ENCODE results near the gene ZNF212. TPM values are rescaled to one million over a fixed set of nuclear protein-coding genes. Genes with fewer than 3 reads are reported as not detected.
A peak's percentile ranks its signal among the peaks of the same experiment; 100 is the strongest.

The ZNF212 gene
- 5.1 TPM for total RNA-seq
- long read RNA-seq, transcript ZNF212-201 (5 exons, 2,810 nt), result major isoform, 9 of 12 reads
- long read RNA-seq, partial matches to known transcripts, result 2 of 12 reads
- long read RNA-seq, other reads (novel, unspliced or antisense), result 1 of 12 reads

GRCh38 chr7:149239345-149240143, at the start of gene ZNF212:
ZNF212 (plus strand) TSS chr7:149239651; CDS start chr7:149239779, 128 bp downstream.
- peak; percentile 96 for DNase-seq (ENCODE audit: low spot score)

- peak; percentile 14 for DNase-seq (ENCODE audit: low spot score)
These were observed 47.6 kb upstream of the ZNF212 start for GRCh38 chr7:149191851-149192250.

- DNase-seq (ENCODE audit: low spot score), result no peak
These were observed 44.7 kb upstream of the ZNF212 start for GRCh38 chr7:149194799-149195179.

- peak; percentile 94 for DNase-seq (ENCODE audit: low spot score)
These were observed 44.0 kb upstream of the ZNF212 start, which contains the start of gene ZNF282 for GRCh38 chr7:149195180-149196150. ZNF282 (plus strand) TSS chr7:149195546; CDS start chr7:149195590, 44 bp downstream.

- no peak for DNase-seq (ENCODE audit: low spot score)
These were observed 43.2 kb upstream of the ZNF212 start for GRCh38 chr7:149196151-149196704.

- DNase-seq (ENCODE audit: low spot score), result no peak
These were observed 42.7 kb upstream of the ZNF212 start for GRCh38 chr7:149196705-149197171.

- DNase-seq (ENCODE audit: low spot score), result no peak
These were observed 41.8 kb upstream of the ZNF212 start for GRCh38 chr7:149197675-149198074.

- DNase-seq (ENCODE audit: low spot score), result no peak
These were observed 41.2 kb upstream of the ZNF212 start for GRCh38 chr7:149198161-149198816.

GRCh38 chr7:149199234-149199995, 40.0 kb upstream of the ZNF212 start:
- no peak for DNase-seq (ENCODE audit: low spot score)

GRCh38 chr7:149202831-149203231, 36.6 kb upstream of the ZNF212 start:
- no peak for DNase-seq (ENCODE audit: low spot score)

GRCh38 chr7:149205690-149206381, 33.6 kb upstream of the ZNF212 start:
- no peak for DNase-seq (ENCODE audit: low spot score)

- no peak for DNase-seq (ENCODE audit: low spot score)
These were observed 32.0 kb upstream of the ZNF212 start for GRCh38 chr7:149207324-149208035.

GRCh38 chr7:149209518-149210269, 29.8 kb upstream of the ZNF212 start:
- DNase-seq (ENCODE audit: low spot score), result no peak

- DNase-seq (ENCODE audit: low spot score), result no peak
These were observed 28.9 kb upstream of the ZNF212 start for GRCh38 chr7:149210551-149210950.

- DNase-seq (ENCODE audit: low spot score), result no peak
These were observed 25.3 kb upstream of the ZNF212 start for GRCh38 chr7:149214020-149214720.

- DNase-seq (ENCODE audit: low spot score), result no peak
These were observed 23.0 kb upstream of the ZNF212 start for GRCh38 chr7:149216402-149216801.

- DNase-seq (ENCODE audit: low spot score), result no peak
These were observed 21.9 kb upstream of the ZNF212 start for GRCh38 chr7:149217570-149217969.
